ENCODE data around the gene HCST. TPM values are rescaled to one million over a fixed set of nuclear protein-coding genes. Genes with fewer than 3 reads are reported as not detected.

The HCST gene
- total RNA-seq, 1 donor from 2014 or later: 1.8 TPM

DNA sequence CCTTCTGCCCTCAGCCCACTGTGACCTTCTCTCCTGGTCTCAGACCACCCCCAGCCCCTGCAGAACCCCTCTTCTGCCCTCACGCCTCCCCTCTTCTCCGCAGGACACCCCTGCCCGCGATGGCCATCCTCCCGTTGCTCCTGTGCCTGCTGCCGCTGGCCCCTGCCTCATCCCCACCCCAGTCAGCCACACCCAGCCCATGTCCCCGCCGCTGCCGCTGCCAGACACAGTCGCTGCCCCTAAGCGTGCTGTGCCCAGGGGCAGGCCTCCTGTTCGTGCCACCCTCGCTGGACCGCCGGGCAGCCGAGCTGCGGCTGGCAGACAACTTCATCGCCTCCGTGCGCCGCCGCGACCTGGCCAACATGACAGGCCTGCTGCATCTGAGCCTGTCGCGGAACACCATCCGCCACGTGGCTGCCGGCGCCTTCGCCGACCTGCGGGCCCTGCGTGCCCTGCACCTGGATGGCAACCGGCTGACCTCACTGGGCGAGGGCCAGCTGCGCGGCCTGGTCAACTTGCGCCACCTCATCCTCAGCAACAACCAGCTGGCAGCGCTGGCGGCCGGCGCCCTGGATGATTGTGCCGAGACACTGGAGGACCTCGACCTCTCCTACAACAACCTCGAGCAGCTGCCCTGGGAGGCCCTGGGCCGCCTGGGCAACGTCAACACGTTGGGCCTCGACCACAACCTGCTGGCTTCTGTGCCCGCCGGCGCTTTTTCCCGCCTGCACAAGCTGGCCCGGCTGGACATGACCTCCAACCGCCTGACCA is 37.2 kb downstream of the HCST start:
- H3K9ac ChIP-seq (ENCODE audit: low read length): no peak overlapping the region
- no peak overlapping the region for H3K27ac Mint-ChIP-seq (ENCODE audit: unreplicated experiment)
- H3K4me3 ChIP-seq (ENCODE audit: insufficient read depth, low read depth, low read length): no peak overlapping the region
- H3K4me1 ChIP-seq (ENCODE audit: insufficient read depth, low read length): peaks cover 23% of the 10 kb centered on the region
- H3K36me3 ChIP-seq (ENCODE audit: insufficient read depth, low read length): no peaks in the 10 kb centered on the region
- no peak overlapping the region for H3K27ac ChIP-seq (ENCODE audit: low read depth, low read length)
- no peak for FAIRE-seq
- no peaks in the 10 kb centered on the region for H3K9me3 ChIP-seq (ENCODE audit: insufficient read depth, low read depth, low read length)
- peaks cover 31% of the 10 kb centered on the region for H4K20me1 ChIP-seq (ENCODE audit: insufficient read depth, low read length)
- DNase-seq (ENCODE audit: low read depth): no peak
- H2AFZ ChIP-seq (ENCODE audit: low read depth, low read length): no peak overlapping the region
- H3K4me2 ChIP-seq (ENCODE audit: low read length): no peak overlapping the region
- no peak for TF ChIP-seq EZH2 (IDR thresholded peaks at IDR 0.05; ENCODE audit: insufficient read depth, low read length)
- TF ChIP-seq, protein P1, sequence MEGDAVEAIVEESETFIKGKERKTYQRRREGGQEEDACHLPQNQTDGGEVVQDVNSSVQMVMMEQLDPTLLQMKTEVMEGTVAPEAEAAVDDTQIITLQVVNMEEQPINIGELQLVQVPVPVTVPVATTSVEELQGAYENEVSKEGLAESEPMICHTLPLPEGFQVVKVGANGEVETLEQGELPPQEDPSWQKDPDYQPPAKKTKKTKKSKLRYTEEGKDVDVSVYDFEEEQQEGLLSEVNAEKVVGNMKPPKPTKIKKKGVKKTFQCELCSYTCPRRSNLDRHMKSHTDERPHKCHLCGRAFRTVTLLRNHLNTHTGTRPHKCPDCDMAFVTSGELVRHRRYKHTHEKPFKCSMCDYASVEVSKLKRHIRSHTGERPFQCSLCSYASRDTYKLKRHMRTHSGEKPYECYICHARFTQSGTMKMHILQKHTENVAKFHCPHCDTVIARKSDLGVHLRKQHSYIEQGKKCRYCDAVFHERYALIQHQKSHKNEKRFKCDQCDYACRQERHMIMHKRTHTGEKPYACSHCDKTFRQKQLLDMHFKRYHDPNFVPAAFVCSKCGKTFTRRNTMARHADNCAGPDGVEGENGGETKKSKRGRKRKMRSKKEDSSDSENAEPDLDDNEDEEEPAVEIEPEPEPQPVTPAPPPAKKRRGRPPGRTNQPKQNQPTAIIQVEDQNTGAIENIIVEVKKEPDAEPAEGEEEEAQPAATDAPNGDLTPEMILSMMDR (IDR thresholded peaks at IDR 0.05; ENCODE audit: insufficient read depth, low read depth, low read length): no peak
- H3K9me3 Mint-ChIP-seq (ENCODE audit: unreplicated experiment): no peaks in the 10 kb centered on the region
- no peak overlapping the region for H3K4me3 Mint-ChIP-seq (ENCODE audit: unreplicated experiment)
- peaks cover 15% of the 10 kb centered on the region for H3K79me2 ChIP-seq (ENCODE audit: insufficient read depth, low read length)
- H3K36me3 Mint-ChIP-seq (ENCODE audit: low read depth, unreplicated experiment): peaks cover 14% of the 10 kb centered on the region
- H3K4me1 Mint-ChIP-seq (ENCODE audit: low read depth, unreplicated experiment): peaks cover 11% of the 10 kb centered on the region
- no peaks in the 10 kb centered on the region for H3K27me3 ChIP-seq (ENCODE audit: insufficient read depth, low read length)
- H3K27me3 Mint-ChIP-seq (ENCODE audit: low read depth, unreplicated experiment): no peaks in the 10 kb centered on the region

DNA sequence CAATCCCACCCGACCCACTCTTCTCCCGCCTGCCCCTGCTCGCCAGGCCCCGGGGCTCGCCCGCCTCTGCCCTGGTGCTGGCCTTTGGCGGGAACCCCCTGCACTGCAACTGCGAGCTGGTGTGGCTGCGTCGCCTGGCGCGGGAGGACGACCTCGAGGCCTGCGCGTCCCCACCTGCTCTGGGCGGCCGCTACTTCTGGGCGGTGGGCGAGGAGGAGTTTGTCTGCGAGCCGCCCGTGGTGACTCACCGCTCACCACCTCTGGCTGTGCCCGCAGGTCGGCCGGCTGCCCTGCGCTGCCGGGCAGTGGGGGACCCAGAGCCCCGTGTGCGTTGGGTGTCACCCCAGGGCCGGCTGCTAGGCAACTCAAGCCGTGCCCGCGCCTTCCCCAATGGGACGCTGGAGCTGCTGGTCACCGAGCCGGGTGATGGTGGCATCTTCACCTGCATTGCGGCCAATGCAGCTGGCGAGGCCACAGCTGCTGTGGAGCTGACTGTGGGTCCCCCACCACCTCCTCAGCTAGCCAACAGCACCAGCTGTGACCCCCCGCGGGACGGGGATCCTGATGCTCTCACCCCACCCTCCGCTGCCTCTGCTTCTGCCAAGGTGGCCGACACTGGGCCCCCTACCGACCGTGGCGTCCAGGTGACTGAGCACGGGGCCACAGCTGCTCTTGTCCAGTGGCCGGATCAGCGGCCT is 37.9 kb downstream of the HCST start:
- H4K20me1 ChIP-seq (ENCODE audit: insufficient read depth, low read length): peaks cover 32% of the 10 kb centered on the region
- H3K4me1 ChIP-seq (ENCODE audit: insufficient read depth, low read length): peaks cover 23% of the 10 kb centered on the region
- peaks cover 11% of the 10 kb centered on the region for H3K4me1 Mint-ChIP-seq (ENCODE audit: low read depth, unreplicated experiment)
- no peaks in the 10 kb centered on the region for H3K9me3 Mint-ChIP-seq (ENCODE audit: unreplicated experiment)
- FAIRE-seq (no peak), DNase-seq (ENCODE audit: low read depth) (no peak)
- no peak overlapping the region for H2AFZ ChIP-seq (ENCODE audit: low read depth, low read length)
- peaks cover 17% of the 10 kb centered on the region for H3K36me3 Mint-ChIP-seq (ENCODE audit: low read depth, unreplicated experiment)
- H3K27ac ChIP-seq (ENCODE audit: low read depth, low read length): no peak overlapping the region
- H3K4me3 Mint-ChIP-seq (ENCODE audit: unreplicated experiment): no peak overlapping the region
- H3K27me3 ChIP-seq (ENCODE audit: insufficient read depth, low read length): no peaks in the 10 kb centered on the region
- no peak overlapping the region for H3K4me3 ChIP-seq (ENCODE audit: insufficient read depth, low read depth, low read length)
- H3K9ac ChIP-seq (ENCODE audit: low read length): no peak overlapping the region
- H3K9me3 ChIP-seq (ENCODE audit: insufficient read depth, low read depth, low read length): no peaks in the 10 kb centered on the region
- no peak overlapping the region for H3K27ac Mint-ChIP-seq (ENCODE audit: unreplicated experiment)
- H3K79me2 ChIP-seq (ENCODE audit: insufficient read depth, low read length): peaks cover 15% of the 10 kb centered on the region
- no peaks in the 10 kb centered on the region for H3K27me3 Mint-ChIP-seq (ENCODE audit: low read depth, unreplicated experiment)
- H3K36me3 ChIP-seq (ENCODE audit: insufficient read depth, low read length): no peaks in the 10 kb centered on the region
- TF ChIP-seq, protein P1 (IDR thresholded peaks at IDR 0.05; ENCODE audit: insufficient read depth, low read depth, low read length): no peak
- TF ChIP-seq EZH2 (IDR thresholded peaks at IDR 0.05; ENCODE audit: insufficient read depth, low read length): no peak
- H3K4me2 ChIP-seq (ENCODE audit: low read length): no peak overlapping the region
